Heart left ventricle (tissue), 16 donors: ENCODE results near the gene TIMM9. TPM values are rescaled to one million over a fixed set of nuclear protein-coding genes. Genes with fewer than 3 reads are reported as not detected.
"Not testable (repeated sequence)": the region's sequence is repeated elsewhere in the genome, so short reads cannot be mapped to it uniquely, and the experiment has no call there.

Experiments used
- ATAC-seq, 4 donors: fragments of 200-7000 bp; cut with Tn5 transposase; one replicate each; pipeline ENCODE4 v1.9.1; 2020 to 2022; ENCODE audit warnings: moderate library complexity in 4 of 4, mild to moderate bottlenecking in 3 of 4, moderate number of reproducible peaks in 1 of 4
- DNase-seq, 5 donors: peaks; one replicate each; pipeline ENCODE4 v3.0.0-alpha.2; 2020
- H3K27ac ChIP-seq, 12 donors: fragments of 200-600 bp; sonication (generic) in 4 of 12; one replicate each; pipeline versions ENCODE4 v1.5.0 to v1.8.0; 2016 to 2022; ENCODE audit warnings: mild to moderate bottlenecking in 2 of 12
- H3K27me3 ChIP-seq, 9 donors: fragments of 200-600 bp; sonication (generic) in 2 of 9; one replicate each; pipeline versions ENCODE4 v1.5.1 to v1.8.0; 2016 to 2022; ENCODE audit warnings: mild to moderate bottlenecking in 3 of 9
- H3K36me3 ChIP-seq, 9 donors: fragments of 200-600 bp; sonication (generic) in 2 of 9; one replicate each; pipeline versions ENCODE4 v1.5.0 to v1.8.0; 2018 to 2022; ENCODE audit warnings: mild to moderate bottlenecking in 2 of 9
- H3K4me1 ChIP-seq, 12 donors: fragments of 200-600 bp; sonication (generic) in 4 of 12; one replicate each; pipeline versions ENCODE4 v1.5.0 to v1.8.0; 2016 to 2022; ENCODE audit warnings: mild to moderate bottlenecking in 3 of 12
- H3K4me3 ChIP-seq, 12 donors: fragments of 200-600 bp; sonication (generic) in 4 of 12; one replicate each; pipeline versions ENCODE4 v1.5.0 to v1.8.0; 2017 to 2022; ENCODE audit warnings: mild to moderate bottlenecking in 9 of 12, moderate library complexity in 4 of 12
- H3K9me3 ChIP-seq, 12 donors: fragments of 200-600 bp; sonication (generic) in 4 of 12; one replicate each; pipeline versions ENCODE4 v1.5.0 to v1.8.0; 2016 to 2022; ENCODE audit warnings: mild to moderate bottlenecking in 1 of 12
- POLR2A ChIP-seq, 2 donors: fragments of 450-650 bp; IDR thresholded peaks; one replicate each; pipeline ENCODE4 v1.6.1; 2017; ENCODE audit warnings: antibody characterized with exemption in 2 of 2, mild to moderate bottlenecking in 2 of 2, moderate library complexity in 2 of 2
- WGBS, 4 donors: extraction: QIAGEN DNeasy Blood & Tissue Kit in 2 of 4; methylation state at CpG; one replicate each; pipeline versions ENCODE4 v1.1.5 to v1.1.7; 2013 to 2018; 5-methylcytosine and 5-hydroxymethylcytosine counted together
- intact Hi-C, 10 donors: fragments of 100-400 bp; cut with DNase I; formaldehyde crosslinking; loops; one replicate each; pipeline versions ENCODE4 v1.11.1 to v1.14.2; 2022
- polyA plus RNA-seq, 2 donors: library from polyadenylated mRNA; stranded (reverse); fragments of 200-250 nt; gene quantifications; one replicate each; pipeline ENCODE4 v1.2.3, GENCODE V29; 2013
- total RNA-seq, 9 donors: library from RNA; depleted of rRNA in 2 of 9; stranded (reverse); fragments of >200 nt in 2 of 9; fragmentation: NEBNext Ultra II Directional in 3 of 9; extraction: Animal tissue kit (Norgen Biotek cat#: 25700) in 3 of 9; gene quantifications; one replicate each; pipeline versions ENCODE4 v1.1.0 to v1.2.4, GENCODE V29; 2016 to 2023
- TF ChIP-seq, protein P1 (sequence below), 12 donors: fragments of 200-600 bp; sonication (generic) in 4 of 12; IDR thresholded peaks; one replicate each; pipeline versions ENCODE4 v1.5.0 to v1.8.0; 2018 to 2022; ENCODE audit warnings: antibody characterized with exemption in 12 of 12, mild to moderate bottlenecking in 5 of 12
- donor health status: ischemic (EF 13 %, LVEDD 7.1; RV severe dilation, severe dysfunction).
- donor health status: healthy with polysubstance abuse.
- donor health status: DM: no; HTN: yes; CAD: no.
- donor health status: DM: no; HTN: no; CAD: no.
- donor health status: ischemic (EF 25% LVEDD 6.9; RV normal size, moderate dysfunction).
- donor health status: ischemic (EF 25% LVEDD 5.7; RV mildly dilated, moderate dysfunction).
- donor health status: healthy.
- donor health status: DM: yes; HTN: yes; CAD: no.
- donor health status: ischemic (EF 35%, LVEDD 5.7; RV mildly dilated, moderate dysfunction).
- donor health status: nonischemic (EF 11% LVEDD 7.7; RV severe dilation, severe dysfunction).
- donor health status: DM: yes; HTN: yes; CAD: no.
- donor health status: PGD.
- donor health status: ischemic (EF 29% LVEDD 5.4; RV normal size, mild dysfunction).
- donor health status: nonischemic (EF 23%, LVEDD 6.1; RV moderate dilation, normal function).

TIMM9 gene
- total and polyA plus RNA-seq, 11 donors: 24.7 to 75.5 (median 30.3) TPM

GRCh38 chr14:58430156-58430555 is 2.8 kb upstream of the TIMM9 start:
- DNase-seq: no peak
- Histone ChIP-seq H3K4me3 (no peak overlapping the region), H3K27me3 (no peaks in the 10 kb centered on the region), H3K36me3 (peaks cover 0 to 50% (median 40%) of the 10 kb centered on the region in 9 donors), H3K27ac (no peak overlapping the region), H3K4me1 (peaks cover 0 to 26% (median 23%) of the 10 kb centered on the region in 12 donors), H3K9me3 (no peaks in the 10 kb centered on the region)
- 63 to 88% (median 65%) methylated on average over 1 of the region's 1 CpG for WGBS, 4 donors
- no peak for ATAC-seq
- TF ChIP-seq POLR2A (IDR thresholded peaks at IDR 0.05): no peak
- TF ChIP-seq, protein P1, sequence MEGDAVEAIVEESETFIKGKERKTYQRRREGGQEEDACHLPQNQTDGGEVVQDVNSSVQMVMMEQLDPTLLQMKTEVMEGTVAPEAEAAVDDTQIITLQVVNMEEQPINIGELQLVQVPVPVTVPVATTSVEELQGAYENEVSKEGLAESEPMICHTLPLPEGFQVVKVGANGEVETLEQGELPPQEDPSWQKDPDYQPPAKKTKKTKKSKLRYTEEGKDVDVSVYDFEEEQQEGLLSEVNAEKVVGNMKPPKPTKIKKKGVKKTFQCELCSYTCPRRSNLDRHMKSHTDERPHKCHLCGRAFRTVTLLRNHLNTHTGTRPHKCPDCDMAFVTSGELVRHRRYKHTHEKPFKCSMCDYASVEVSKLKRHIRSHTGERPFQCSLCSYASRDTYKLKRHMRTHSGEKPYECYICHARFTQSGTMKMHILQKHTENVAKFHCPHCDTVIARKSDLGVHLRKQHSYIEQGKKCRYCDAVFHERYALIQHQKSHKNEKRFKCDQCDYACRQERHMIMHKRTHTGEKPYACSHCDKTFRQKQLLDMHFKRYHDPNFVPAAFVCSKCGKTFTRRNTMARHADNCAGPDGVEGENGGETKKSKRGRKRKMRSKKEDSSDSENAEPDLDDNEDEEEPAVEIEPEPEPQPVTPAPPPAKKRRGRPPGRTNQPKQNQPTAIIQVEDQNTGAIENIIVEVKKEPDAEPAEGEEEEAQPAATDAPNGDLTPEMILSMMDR (IDR thresholded peaks at IDR 0.05): no peak
- intact Hi-C loops: no loop called here

DNA sequence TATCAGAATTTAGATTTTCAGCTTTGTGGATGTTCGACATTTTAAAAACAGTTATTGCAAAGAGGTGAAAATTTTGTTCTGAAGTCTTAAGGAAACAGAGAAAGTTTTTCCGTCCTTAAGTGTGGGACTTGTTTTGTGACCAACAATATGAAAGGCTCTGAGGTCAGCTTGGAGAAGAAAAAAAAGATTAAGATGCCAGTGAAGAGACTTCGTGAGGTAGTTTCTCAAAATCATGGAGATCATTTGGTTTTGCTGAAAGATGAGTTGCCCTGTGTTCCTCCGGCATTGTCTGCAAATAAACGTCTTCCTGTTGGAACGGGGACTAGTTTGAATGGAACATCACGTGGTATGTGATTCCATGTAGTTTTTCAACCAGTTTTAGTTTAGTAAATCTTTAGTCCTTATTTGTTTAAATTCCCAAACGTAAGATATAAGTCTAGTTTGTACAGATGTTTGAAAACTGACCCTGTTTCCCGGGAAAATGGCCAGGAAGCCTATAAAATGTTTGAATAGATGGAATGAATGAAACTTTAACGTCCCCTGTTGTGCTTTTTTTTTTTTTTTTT is 870 bp upstream of the TIMM9 start:
- Histone ChIP-seq H3K4me3 (peak overlapping the region; percentile 64 to 93 (median 79)), H3K36me3 (peaks cover 0 to 44% (median 33%) of the 10 kb centered on the region in 9 donors), H3K27ac (peak overlapping the region; percentile 84 to 98 (median 92)), H3K27me3 (no peaks in the 10 kb centered on the region), H3K9me3 (no peaks in the 10 kb centered on the region), H3K4me1 (peaks cover 0 to 26% (median 23%) of the 10 kb centered on the region in 12 donors)
- 0 to 1% (median 1%) methylated on average over 10 of the region's 10 CpGs for WGBS, 4 donors
- intact Hi-C loops: no loop called here
- no peak for DNase-seq
- TF ChIP-seq, protein P1 (IDR thresholded peaks at IDR 0.05): no peak
- TF ChIP-seq POLR2A (IDR thresholded peaks at IDR 0.05): no peak
- ATAC-seq: peak in 2 of 4 donors; percentile 39 to 40

DNA sequence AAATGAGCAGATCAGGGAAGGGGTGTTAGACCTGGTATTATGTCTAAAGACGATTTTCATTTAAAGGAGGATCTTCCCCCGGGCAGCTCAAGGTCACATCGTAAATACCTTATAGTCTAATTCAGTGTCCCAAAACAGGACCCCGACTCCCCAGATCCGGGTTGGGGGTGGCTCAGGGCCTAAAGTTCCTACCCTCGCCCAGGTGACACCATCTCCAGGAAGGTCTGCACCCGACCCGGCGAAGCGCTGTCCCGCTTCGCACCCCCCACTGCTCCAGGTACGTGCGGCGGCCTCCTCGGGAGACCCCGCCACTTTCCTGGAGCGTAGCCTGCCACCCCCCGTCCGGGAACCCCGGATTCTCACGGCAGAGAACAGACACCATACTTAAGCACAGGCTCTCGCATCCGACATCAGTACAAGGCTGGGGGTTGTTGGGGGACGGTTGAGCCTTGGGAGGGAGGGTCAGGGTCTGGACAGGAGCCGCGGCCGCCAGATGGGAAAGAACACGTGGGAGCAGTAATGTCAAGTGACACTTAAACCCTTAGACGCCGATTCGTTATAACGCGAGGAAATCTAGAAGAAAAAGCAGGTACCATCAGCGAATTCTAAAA is 556 bp downstream of the TIMM9 start:
- H3K9me3 ChIP-seq: no peaks in the 10 kb centered on the region
- peaks cover 0 to 26% (median 23%) of the 10 kb centered on the region in 12 donors for H3K4me1 ChIP-seq
- no peak for TF ChIP-seq POLR2A (IDR thresholded peaks at IDR 0.05)
- TF ChIP-seq, protein P1 (IDR thresholded peaks at IDR 0.05): no peak
- no peaks in the 10 kb centered on the region for H3K27me3 ChIP-seq
- peak overlapping the region; percentile 64 to 93 (median 79) for H3K4me3 ChIP-seq
- intact Hi-C loops: no loop called here
- WGBS, 4 donors: 0 to 1% (median 1%) methylated on average over 20 to 35 of the region's 35 CpGs
- peak overlapping the region; percentile 84 to 98 (median 92) for H3K27ac ChIP-seq
- DNase-seq (peak; percentile 58 to 80 (median 67)), ATAC-seq (peak; percentile 63 to 86 (median 82))
- peaks cover 0 to 44% (median 33%) of the 10 kb centered on the region in 9 donors for H3K36me3 ChIP-seq

- peaks cover 0 to 12% (median 0%) of the 10 kb centered on the region in 12 donors for H3K4me1 ChIP-seq
- H3K36me3 ChIP-seq: peaks cover 0 to 84% (median 60%) of the 10 kb centered on the region in 9 donors
- H3K9me3 ChIP-seq, H3K27ac ChIP-seq, H3K27me3 ChIP-seq, intact Hi-C loops, H3K4me3 ChIP-seq, ATAC-seq, DNase-seq: not testable (repeated sequence)
- WGBS, 4 donors: 90 to 100% (median 98%) methylated on average over 1 of the region's 1 CpG
These were observed 10.4 kb downstream of the TIMM9 start for GRCh38 chr14:58416934-58417333.
